Gastroesophageal sphincter (tissue), 3 donors: ENCODE results near the gene LAMB4.

Experiments
- EP300 ChIP-seq: sonication (generic); formaldehyde crosslinking; IDR thresholded peaks from one replicate; pipeline ENCODE4 v1.6.1; 2017; ENCODE audit warnings: antibody characterized with exemption, mild to moderate bottlenecking
- POLR2A ChIP-seq, 2 donors: fragments of 450-650 bp; IDR thresholded peaks; one replicate each; pipeline ENCODE4 v1.6.1; 2017; ENCODE audit warnings: antibody characterized with exemption in 2 of 2, mild to moderate bottlenecking in 2 of 2, moderate library complexity in 1 of 2
- TF ChIP-seq, protein P1 (sequence below), 4 experiments: fragments of 200-600 bp in 2 of 4; fragments of 450-650 bp in 2 of 4; sonication (generic) in 1 of 4; IDR thresholded peaks; one replicate each; pipeline ENCODE4 v1.5.1; 2017 to 2019; ENCODE audit warnings: antibody characterized with exemption in 4 of 4, mild to moderate bottlenecking in 2 of 4, moderate library complexity in 2 of 4

DNA sequence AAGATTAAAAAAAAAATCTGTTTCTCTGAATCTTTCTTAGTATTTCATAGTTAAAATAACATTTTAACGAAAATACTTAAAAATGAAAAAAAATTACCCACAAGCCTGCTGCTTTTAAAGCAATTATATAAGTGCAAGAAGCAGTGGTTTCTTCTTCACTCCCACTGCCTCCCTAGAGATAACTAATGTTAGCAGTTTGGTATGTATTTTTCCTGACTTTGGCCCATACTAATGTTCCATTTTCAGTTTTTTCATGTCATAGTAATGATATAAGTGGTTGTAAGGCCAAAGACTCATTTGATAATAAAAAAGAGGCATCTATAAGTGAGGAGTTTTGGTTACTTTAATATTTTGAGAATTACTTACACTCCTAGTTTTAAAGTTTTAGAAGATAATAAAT lies 102.9 kb downstream of the LAMB4 start:
- TF ChIP-seq, protein P1, sequence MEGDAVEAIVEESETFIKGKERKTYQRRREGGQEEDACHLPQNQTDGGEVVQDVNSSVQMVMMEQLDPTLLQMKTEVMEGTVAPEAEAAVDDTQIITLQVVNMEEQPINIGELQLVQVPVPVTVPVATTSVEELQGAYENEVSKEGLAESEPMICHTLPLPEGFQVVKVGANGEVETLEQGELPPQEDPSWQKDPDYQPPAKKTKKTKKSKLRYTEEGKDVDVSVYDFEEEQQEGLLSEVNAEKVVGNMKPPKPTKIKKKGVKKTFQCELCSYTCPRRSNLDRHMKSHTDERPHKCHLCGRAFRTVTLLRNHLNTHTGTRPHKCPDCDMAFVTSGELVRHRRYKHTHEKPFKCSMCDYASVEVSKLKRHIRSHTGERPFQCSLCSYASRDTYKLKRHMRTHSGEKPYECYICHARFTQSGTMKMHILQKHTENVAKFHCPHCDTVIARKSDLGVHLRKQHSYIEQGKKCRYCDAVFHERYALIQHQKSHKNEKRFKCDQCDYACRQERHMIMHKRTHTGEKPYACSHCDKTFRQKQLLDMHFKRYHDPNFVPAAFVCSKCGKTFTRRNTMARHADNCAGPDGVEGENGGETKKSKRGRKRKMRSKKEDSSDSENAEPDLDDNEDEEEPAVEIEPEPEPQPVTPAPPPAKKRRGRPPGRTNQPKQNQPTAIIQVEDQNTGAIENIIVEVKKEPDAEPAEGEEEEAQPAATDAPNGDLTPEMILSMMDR (IDR thresholded peaks at IDR 0.05) = no peak
- TF ChIP-seq POLR2A (IDR thresholded peaks at IDR 0.05) = no peak
- no peak for TF ChIP-seq EP300
